Measurements from ENCODE around the gene FBXO38.
"Not testable (repeated sequence)": the region's sequence is repeated elsewhere in the genome, so short reads cannot be mapped to it uniquely, and the experiment has no call there.

FBXO38 gene

GRCh38 chr5:148455185-148455584 lies 71.4 kb downstream of the FBXO38 start:
- H3K4me3 Mint-ChIP-seq = no peak overlapping the region

DNA sequence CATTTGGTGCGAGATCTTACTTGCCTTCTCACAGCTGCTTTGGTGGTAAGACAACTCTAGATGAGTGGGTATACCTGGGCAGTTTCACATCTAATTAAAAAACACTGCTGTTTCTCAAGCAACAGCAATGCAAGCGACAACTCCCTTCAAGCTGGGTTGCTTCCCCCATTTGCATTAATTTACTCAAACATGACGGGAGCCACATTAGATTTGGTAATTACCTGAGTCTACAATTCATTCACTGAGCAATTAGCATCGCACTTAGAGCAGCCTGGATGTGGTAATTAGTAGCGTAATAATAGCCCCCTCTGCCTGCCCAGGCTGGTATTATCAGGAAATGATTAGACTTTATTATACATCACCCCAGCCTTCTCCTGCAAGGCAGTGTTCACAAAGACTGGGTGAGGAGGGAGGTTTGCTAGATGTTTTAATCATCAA lies 73.4 kb downstream of the FBXO38 start:
- H3K36me3 Mint-ChIP-seq (ENCODE audit: low read depth) = no peaks in the 10 kb centered on the region
- H3K27ac Mint-ChIP-seq = no peak overlapping the region
- H3K27me3 Mint-ChIP-seq (ENCODE audit: low read depth) = peaks cover 27% of the 10 kb centered on the region
- no peaks in the 10 kb centered on the region for H3K4me1 Mint-ChIP-seq (ENCODE audit: low read depth)
- DNase-seq (ENCODE audit: low spot score) = no peak
- no peak overlapping the region for H3K4me3 Mint-ChIP-seq
- H3K9me3 Mint-ChIP-seq = no peaks in the 10 kb centered on the region

More at GRCh38 chr5:148455185-148455584, 71.4 kb downstream of the FBXO38 start:
- H3K4me1 Mint-ChIP-seq (ENCODE audit: low read depth) = no peaks in the 10 kb centered on the region
- H3K36me3 Mint-ChIP-seq (ENCODE audit: low read depth) = no peaks in the 10 kb centered on the region
- no peak for DNase-seq (ENCODE audit: low spot score)
- no peak overlapping the region for H3K27ac Mint-ChIP-seq
- no peaks in the 10 kb centered on the region for H3K9me3 Mint-ChIP-seq
- peaks cover 19% of the 10 kb centered on the region for H3K27me3 Mint-ChIP-seq (ENCODE audit: low read depth)

DNA sequence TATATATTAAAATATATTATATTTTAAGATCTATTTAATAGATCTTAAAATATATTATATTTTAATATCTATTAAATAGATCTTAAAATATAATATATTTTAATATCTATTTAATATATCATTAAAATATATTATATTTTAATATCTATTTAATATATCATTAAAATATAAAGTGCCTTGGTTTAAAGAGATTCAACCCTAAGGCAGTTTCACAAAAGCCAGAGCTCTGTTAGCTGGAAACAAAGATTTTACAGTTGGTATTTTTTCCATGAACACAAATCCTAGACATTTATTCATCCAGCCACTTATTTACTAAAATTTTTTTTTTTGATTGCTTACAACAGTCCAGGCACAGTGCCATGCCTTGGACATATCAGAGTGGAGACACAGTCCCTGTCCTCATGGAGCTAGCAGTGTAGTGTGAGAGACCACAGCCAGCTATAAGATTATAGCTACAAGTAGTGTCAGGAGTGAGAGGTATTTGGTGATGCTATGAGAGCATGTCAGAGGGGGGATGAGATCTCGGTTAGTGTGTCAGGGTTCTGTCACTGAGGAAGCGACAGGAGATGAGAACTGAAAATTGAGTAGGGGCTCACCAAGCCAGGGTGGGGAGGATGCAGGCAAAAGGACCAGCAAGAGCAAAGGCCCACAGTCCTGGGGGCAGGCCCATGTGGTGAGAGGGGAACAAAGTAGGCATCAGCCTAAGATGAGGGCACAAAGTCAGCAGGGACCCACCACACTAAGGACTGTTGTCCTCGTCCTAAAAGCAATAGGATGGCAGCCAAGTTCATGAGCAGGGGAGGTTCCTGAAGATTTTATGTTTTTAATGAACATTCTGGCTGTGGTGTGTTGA lies 74.5 kb downstream of the FBXO38 start:
- no peak overlapping the region for H3K4me3 Mint-ChIP-seq
- DNase-seq (ENCODE audit: low spot score) = no peak
- H3K27me3 Mint-ChIP-seq (ENCODE audit: low read depth) = peaks cover 29% of the 10 kb centered on the region
- no peaks in the 10 kb centered on the region for H3K4me1 Mint-ChIP-seq (ENCODE audit: low read depth)
- no peaks in the 10 kb centered on the region for H3K36me3 Mint-ChIP-seq (ENCODE audit: low read depth)
- H3K27ac Mint-ChIP-seq = no peak overlapping the region
- H3K9me3 Mint-ChIP-seq = no peaks in the 10 kb centered on the region

DNA sequence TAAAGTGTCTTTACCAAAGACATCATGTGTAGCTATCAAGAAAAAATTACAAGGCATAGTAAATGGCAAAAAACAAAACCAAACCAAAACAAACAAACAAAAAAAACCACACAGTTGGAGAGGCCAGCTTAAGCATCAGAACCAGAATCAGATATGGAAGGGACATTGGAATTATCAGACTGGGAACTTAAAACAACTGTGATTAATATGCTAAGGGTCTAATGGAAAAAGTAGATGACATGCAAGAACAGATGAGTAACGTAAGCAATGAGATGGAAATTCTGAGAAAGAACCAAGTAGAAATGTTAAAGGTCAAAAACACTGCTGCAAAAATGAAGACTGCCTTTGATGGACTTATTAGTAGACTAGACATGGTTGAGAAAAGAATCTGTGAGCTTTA lies 75.9 kb downstream of the FBXO38 start:
- Mint-ChIP-seq H3K27me3 (ENCODE audit: low read depth) (peaks cover 37% of the 10 kb centered on the region), H3K36me3 (ENCODE audit: low read depth) (no peaks in the 10 kb centered on the region), H3K4me3 (no peak overlapping the region), H3K9me3 (no peaks in the 10 kb centered on the region), H3K27ac (no peak overlapping the region), H3K4me1 (ENCODE audit: low read depth) (no peaks in the 10 kb centered on the region)
- DNase-seq (ENCODE audit: low spot score) = no peak

GRCh38 chr5:148465381-148466235 lies 81.8 kb downstream of the FBXO38 start:
- peaks cover 27% of the 10 kb centered on the region for H3K27me3 Mint-ChIP-seq (ENCODE audit: low read depth)
- no peaks in the 10 kb centered on the region for H3K9me3 Mint-ChIP-seq
- no peak for DNase-seq (ENCODE audit: low spot score)
- no peaks in the 10 kb centered on the region for H3K36me3 Mint-ChIP-seq (ENCODE audit: low read depth)
- H3K27ac Mint-ChIP-seq = no peak overlapping the region
- H3K4me1 Mint-ChIP-seq (ENCODE audit: low read depth) = no peaks in the 10 kb centered on the region
- no peak overlapping the region for H3K4me3 Mint-ChIP-seq

DNA sequence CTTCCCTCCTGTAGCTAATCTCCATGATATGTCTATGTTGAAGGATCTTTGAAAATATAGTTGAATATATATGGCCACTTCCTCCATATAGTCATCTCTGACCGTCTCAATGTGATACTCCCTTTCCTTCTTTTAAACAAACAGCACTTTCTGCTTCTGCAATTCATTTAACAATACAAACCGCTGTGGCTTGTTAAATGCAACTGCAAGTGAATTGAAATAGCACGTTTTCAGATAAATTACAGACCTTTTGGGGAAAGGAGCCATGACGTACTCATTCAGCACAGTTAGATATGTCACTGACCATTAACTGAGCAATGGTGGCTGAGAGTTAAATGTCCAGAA lies 82.5 kb downstream of the FBXO38 start:
- DNase-seq (ENCODE audit: low spot score) = no peak
- no peaks in the 10 kb centered on the region for H3K4me1 Mint-ChIP-seq (ENCODE audit: low read depth)
- no peaks in the 10 kb centered on the region for H3K36me3 Mint-ChIP-seq (ENCODE audit: low read depth)
- H3K27ac Mint-ChIP-seq = no peak overlapping the region
- no peaks in the 10 kb centered on the region for H3K9me3 Mint-ChIP-seq
- no peak overlapping the region for H3K4me3 Mint-ChIP-seq
- H3K27me3 Mint-ChIP-seq (ENCODE audit: low read depth) = peaks cover 25% of the 10 kb centered on the region

DNA sequence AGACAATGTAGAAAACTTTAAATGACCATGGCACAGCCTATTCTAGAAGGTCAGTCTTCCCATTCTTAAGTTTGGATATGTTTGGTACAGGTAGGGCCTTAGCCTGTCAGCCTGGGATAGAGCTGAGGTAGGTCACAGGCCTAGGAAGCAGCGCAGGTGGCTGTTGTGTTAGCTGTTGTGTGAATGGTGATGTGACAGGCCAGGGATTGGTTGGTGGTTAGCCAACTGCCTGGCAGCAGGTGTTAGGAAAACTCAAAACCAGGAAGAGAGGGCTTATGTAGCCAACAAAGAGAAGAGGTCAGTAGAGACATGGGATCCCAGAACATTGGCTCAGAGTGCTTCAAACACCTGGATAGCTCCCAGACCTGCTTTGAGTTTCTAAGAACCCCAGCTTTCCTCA lies 84.2 kb downstream of the FBXO38 start:
- Mint-ChIP-seq H3K27me3 (ENCODE audit: low read depth) (peaks cover 17% of the 10 kb centered on the region), H3K4me1 (ENCODE audit: low read depth) (no peaks in the 10 kb centered on the region), H3K36me3 (ENCODE audit: low read depth) (no peaks in the 10 kb centered on the region), H3K9me3 (no peaks in the 10 kb centered on the region), H3K27ac (no peak overlapping the region), H3K4me3 (no peak overlapping the region)
- DNase-seq (ENCODE audit: low spot score) = no peak

- not testable (repeated sequence) for DNase-seq (ENCODE audit: low spot score); H3K27ac Mint-ChIP-seq; H3K36me3 Mint-ChIP-seq (ENCODE audit: low read depth); H3K4me1 Mint-ChIP-seq (ENCODE audit: low read depth); H3K4me3 Mint-ChIP-seq; H3K9me3 Mint-ChIP-seq
- H3K27me3 Mint-ChIP-seq (ENCODE audit: low read depth) = peaks cover 15% of the 10 kb centered on the region
Observed at GRCh38 chr5:148468746-148469145, 85.0 kb downstream of the FBXO38 start.

DNA sequence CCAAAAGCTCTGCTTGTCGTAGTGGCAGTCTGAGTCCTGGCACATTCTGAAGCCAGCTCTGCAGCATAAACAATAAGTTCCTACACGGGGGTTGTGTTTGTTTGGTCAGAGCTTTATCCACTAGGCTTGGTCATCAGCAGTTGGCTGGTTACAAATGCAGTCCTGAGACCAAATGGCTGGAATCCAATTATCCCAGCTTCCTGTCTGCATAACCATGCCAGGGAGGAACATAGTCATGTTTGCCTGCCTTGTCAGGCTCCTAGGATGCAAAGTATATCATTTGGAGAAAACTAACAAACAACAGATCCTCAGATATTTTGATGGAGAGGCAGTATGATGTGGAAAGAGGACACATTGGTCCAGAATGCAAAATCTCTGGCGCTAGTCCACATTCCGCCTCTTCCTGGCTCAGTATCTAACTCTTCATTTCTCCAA lies 85.8 kb downstream of the FBXO38 start:
- no peaks in the 10 kb centered on the region for H3K9me3 Mint-ChIP-seq
- H3K27ac Mint-ChIP-seq = no peak overlapping the region
- DNase-seq (ENCODE audit: low spot score) = no peak
- H3K27me3 Mint-ChIP-seq (ENCODE audit: low read depth) = peaks cover 11% of the 10 kb centered on the region
- no peaks in the 10 kb centered on the region for H3K36me3 Mint-ChIP-seq (ENCODE audit: low read depth)
- H3K4me1 Mint-ChIP-seq (ENCODE audit: low read depth) = no peaks in the 10 kb centered on the region
- H3K4me3 Mint-ChIP-seq = no peak overlapping the region

DNA sequence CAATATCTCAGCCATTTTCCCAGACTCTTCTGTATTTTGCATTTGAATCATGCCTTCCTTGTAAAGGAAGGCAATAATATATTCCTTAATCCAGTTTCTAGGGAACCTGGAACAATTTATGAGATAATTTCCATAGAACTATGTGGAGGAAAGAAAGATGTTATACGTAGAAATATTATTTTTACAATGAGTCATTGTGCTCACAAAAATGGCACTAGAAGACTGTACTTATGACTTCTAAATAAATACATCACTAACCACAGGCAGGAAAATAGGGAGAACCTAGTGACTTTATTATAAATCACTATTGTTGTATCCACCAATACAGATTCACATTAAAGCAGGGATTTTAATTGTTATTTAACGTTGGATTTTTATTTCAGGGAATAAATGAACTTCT lies 87.6 kb downstream of the FBXO38 start:
- H3K4me3 Mint-ChIP-seq = no peak overlapping the region
- peaks cover under 1% of the 10 kb centered on the region for H3K27me3 Mint-ChIP-seq (ENCODE audit: low read depth)
- no peak for DNase-seq (ENCODE audit: low spot score)
- H3K36me3 Mint-ChIP-seq (ENCODE audit: low read depth) = no peaks in the 10 kb centered on the region
- H3K9me3 Mint-ChIP-seq = no peaks in the 10 kb centered on the region
- no peaks in the 10 kb centered on the region for H3K4me1 Mint-ChIP-seq (ENCODE audit: low read depth)
- H3K27ac Mint-ChIP-seq = no peak overlapping the region

DNA sequence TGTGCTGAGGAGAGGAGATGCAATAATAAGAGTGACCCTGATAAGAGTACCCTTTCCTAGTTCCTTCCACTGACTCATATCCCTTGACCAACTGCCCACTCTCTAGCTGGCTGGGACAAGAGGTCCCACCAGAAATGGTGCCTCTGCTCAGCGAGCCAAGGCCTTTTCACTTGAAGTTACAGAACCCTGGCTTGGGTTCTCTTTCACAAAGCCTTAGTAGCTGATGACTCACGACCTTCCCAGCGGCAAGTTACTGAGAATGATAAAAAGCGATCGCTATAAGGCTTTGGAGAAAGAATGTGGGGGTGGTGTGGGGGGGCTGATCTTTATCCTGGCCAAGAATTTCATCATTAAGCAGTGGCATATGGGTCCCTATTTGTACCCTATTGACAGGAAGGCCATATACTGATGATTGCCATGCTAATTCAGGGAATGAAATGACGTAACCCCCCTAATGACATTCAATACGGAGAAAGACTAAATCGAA lies 90.3 kb downstream of the FBXO38 start:
- Mint-ChIP-seq H3K4me3 (no peak overlapping the region), H3K27ac (no peak overlapping the region), H3K27me3 (ENCODE audit: low read depth) (peaks cover 12% of the 10 kb centered on the region), H3K4me1 (ENCODE audit: low read depth) (no peaks in the 10 kb centered on the region), H3K36me3 (ENCODE audit: low read depth) (no peaks in the 10 kb centered on the region), H3K9me3 (no peaks in the 10 kb centered on the region)
- no peak for DNase-seq (ENCODE audit: low spot score)

GRCh38 chr5:148476302-148476701 lies 92.5 kb downstream of the FBXO38 start:
- DNase-seq (ENCODE audit: low spot score) = no peak
- no peak overlapping the region for H3K27ac Mint-ChIP-seq
- H3K36me3 Mint-ChIP-seq (ENCODE audit: low read depth) = no peaks in the 10 kb centered on the region

GRCh38 chr5:148477429-148477828 lies 93.7 kb downstream of the FBXO38 start:
- Mint-ChIP-seq H3K4me1 (ENCODE audit: low read depth) (no peaks in the 10 kb centered on the region), H3K27me3 (ENCODE audit: low read depth) (peaks cover 14% of the 10 kb centered on the region), H3K9me3 (no peaks in the 10 kb centered on the region), H3K27ac (no peak overlapping the region), H3K36me3 (ENCODE audit: low read depth) (no peaks in the 10 kb centered on the region), H3K4me3 (no peak overlapping the region)
- no peak for DNase-seq (ENCODE audit: low spot score)

More at GRCh38 chr5:148476302-148476701, 92.5 kb downstream of the FBXO38 start:
- H3K9me3 Mint-ChIP-seq = no peaks in the 10 kb centered on the region
- no peak overlapping the region for H3K4me3 Mint-ChIP-seq
- peaks cover 12% of the 10 kb centered on the region for H3K27me3 Mint-ChIP-seq (ENCODE audit: low read depth)
- no peaks in the 10 kb centered on the region for H3K4me1 Mint-ChIP-seq (ENCODE audit: low read depth)

DNA sequence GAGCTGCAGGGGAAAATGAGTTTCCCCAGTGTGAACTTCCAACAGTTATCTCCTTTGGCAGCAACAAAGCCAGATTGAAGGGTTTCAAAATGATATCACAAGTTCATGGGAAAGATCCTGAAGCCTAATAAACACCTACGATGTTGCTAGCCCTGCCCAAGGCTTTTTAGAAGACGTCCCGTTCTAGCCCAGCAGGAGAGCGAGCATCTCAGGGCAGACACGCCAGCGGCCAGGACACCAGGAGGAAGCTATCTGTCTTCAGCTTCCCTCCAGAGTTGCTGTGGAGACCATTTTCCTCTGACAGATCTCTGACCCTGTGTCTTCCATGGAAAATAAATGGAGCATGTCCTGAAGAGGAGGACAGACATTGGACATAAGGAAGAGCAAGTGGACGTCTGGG lies 98.4 kb downstream of the FBXO38 start:
- no peaks in the 10 kb centered on the region for H3K4me1 Mint-ChIP-seq (ENCODE audit: low read depth)
- H3K27me3 Mint-ChIP-seq (ENCODE audit: low read depth) = peaks cover 32% of the 10 kb centered on the region
- H3K4me3 Mint-ChIP-seq = no peak overlapping the region
- no peaks in the 10 kb centered on the region for H3K9me3 Mint-ChIP-seq
- H3K36me3 Mint-ChIP-seq (ENCODE audit: low read depth) = no peaks in the 10 kb centered on the region
- H3K27ac Mint-ChIP-seq = no peak overlapping the region
- DNase-seq (ENCODE audit: low spot score) = no peak

All from T-helper 2 cell treated with Interferon-gamma antibody and Interleukin-4, amounts not matched to agents 5 μg/mL and 100 μg/mL, for 36 hours (primary cell).